Ishikawa (cell line): ENCODE results near the gene CGN.

Source experiments
- CEBPB ChIP-seq: IDR thresholded peaks from 2 replicates; pipeline ENCODE4 v1.6.1; 2012
- CREB1 ChIP-seq: IDR thresholded peaks from 2 replicates; pipeline ENCODE4 v1.6.1; 2012; ENCODE audit warnings: low read depth
- EGR1 ChIP-seq: IDR thresholded peaks from 2 replicates; pipeline ENCODE4 v1.6.1; 2012
- EP300 ChIP-seq: IDR thresholded peaks from 2 replicates; pipeline ENCODE4 v1.6.1; 2012; ENCODE audit warnings: borderline replicate concordance
- MAX ChIP-seq: IDR thresholded peaks from 2 replicates; pipeline ENCODE4 v1.6.1; 2012
- NFIC ChIP-seq: IDR thresholded peaks from 2 replicates; pipeline ENCODE4 v1.6.1; 2012
- RAD21 ChIP-seq: IDR thresholded peaks from 2 replicates; pipeline ENCODE4 v1.6.1; 2012; ENCODE audit warnings: low read depth
- REST ChIP-seq: IDR thresholded peaks from 2 replicates; pipeline ENCODE4 v1.6.1; 2012; ENCODE audit warnings: low read depth, mild to moderate bottlenecking
- TAF1 ChIP-seq: IDR thresholded peaks from 2 replicates; pipeline ENCODE4 v1.6.1; 2012; ENCODE audit warnings: low read depth, mild to moderate bottlenecking
- USF1 ChIP-seq: IDR thresholded peaks from 2 replicates; pipeline ENCODE4 v1.6.1; 2012
- YY1 ChIP-seq: IDR thresholded peaks from 2 replicates; pipeline ENCODE4 v1.6.1; 2012; ENCODE audit warnings: low read depth
- ZBTB7A ChIP-seq: IDR thresholded peaks from 2 replicates; pipeline ENCODE4 v1.6.1; 2012; ENCODE audit warnings: low read depth

GRCh38 chr1:151514366-151514765 is 3.2 kb downstream of the CGN start:
- no peak for TF ChIP-seq CREB1
- no peak for TF ChIP-seq CEBPB
- no peak for TF ChIP-seq TAF1
- no peak for TF ChIP-seq ZBTB7A
- TF ChIP-seq REST: no peak
- TF ChIP-seq EP300: no peak
- no peak for TF ChIP-seq MAX
- no peak for TF ChIP-seq RAD21
- no peak for TF ChIP-seq YY1
- TF ChIP-seq NFIC: no peak
- TF ChIP-seq USF1: no peak
- TF ChIP-seq EGR1: no peak
